ENCODE measurements around the gene DNM3.

- TF ChIP-seq CTCF (IDR thresholded peaks at IDR 0.05): no peak
- no peak for TF ChIP-seq POLR2A (IDR thresholded peaks at IDR 0.05)
- no peak for TF ChIP-seq EP300 (IDR thresholded peaks at IDR 0.05)
These were observed 483.5 kb downstream of the DNM3 start for GRCh38 chr1:172324761-172325160.
